Measurements from ENCODE around the gene ENDOU.

ENDOU gene

DNA sequence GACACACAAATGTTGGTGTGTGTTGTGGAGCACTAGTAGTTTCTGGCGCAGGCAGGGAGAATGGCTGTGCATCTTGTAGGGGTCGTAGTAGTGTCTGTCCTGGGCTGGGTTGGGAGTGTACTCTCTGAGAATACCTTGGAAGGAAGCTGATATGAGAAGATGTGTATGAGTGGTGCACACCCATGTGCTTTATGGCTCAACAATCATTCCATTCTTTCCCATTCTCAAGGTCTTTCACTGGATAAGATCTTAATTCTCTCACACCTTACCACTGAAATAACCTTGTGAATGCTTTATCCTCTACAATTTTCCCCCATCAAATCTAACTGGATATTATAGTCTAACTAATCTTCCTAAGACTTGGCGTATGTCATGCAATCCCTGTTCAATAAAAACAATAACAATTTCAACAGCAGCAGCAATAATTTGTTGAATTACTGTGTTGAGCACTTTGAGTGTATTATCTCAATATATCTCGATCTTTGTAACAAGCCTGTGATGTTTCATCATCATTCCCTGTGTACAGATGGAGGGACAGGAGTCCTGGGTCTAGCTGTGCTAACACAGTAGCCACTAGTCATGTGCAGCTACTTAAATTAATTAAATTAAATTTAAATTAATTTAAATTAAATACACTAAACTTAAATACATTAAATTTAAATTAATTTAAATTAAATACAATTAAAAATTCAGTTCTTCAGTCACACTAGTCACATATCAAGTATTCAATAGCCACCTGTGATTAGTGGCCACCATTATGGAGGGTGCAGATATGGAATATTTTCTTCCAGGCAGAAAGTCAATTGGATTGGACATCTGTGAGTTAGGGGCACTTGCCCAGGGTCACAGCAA lies 44.2 kb upstream of the ENDOU start:
- DNase-seq (ENCODE audit: insufficient read length, low spot score) = no peak
- no peak for FAIRE-seq
- TF ChIP-seq PAX5 (IDR thresholded peaks at IDR 0.05; ENCODE audit: insufficient read depth, low read length, severe bottlenecking) (no peak), POLR2A (IDR thresholded peaks at IDR 0.05; ENCODE audit: low read depth, low read length) (no peak), POLR2AphosphoS5 (IDR thresholded peaks at IDR 0.05; ENCODE audit: low read depth, low read length) (no peak), POU2F2 (IDR thresholded peaks at IDR 0.05; ENCODE audit: low read depth, low read length) (no peak), TAF1 (IDR thresholded peaks at IDR 0.05; ENCODE audit: low read depth, low read length) (no peak), SPI1 (IDR thresholded peaks at IDR 0.05; ENCODE audit: low read depth, low read length) (no peak)

DNA sequence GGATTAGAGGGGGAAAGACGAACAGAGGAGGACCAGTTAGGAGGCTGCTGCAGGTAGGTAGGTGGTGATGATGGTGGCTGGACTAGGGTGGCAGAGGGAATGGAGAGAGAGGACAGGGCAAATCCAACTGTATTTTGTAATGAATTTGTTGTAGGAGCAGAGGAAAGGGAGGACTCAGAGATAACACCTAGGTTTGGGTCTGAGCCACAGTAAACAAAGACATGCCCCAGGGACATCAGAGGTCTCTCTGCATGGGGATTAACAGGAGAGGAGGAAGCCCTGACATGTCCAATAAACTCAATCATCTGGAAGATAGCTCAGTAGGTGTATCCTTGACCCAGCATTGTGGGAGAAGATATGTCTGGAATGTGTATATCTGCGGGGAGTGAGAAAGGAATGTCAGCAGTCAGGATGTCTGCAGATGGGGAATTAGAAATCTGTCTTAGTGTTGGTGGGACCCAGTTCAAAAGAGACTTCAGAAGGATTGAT lies 43.1 kb upstream of the ENDOU start:
- FAIRE-seq = no peak
- DNase-seq (ENCODE audit: insufficient read length, low spot score) = no peak
- TF ChIP-seq POU2F2 (IDR thresholded peaks at IDR 0.05; ENCODE audit: low read depth, low read length) (no peak), POLR2A (IDR thresholded peaks at IDR 0.05; ENCODE audit: low read depth, low read length) (no peak)

DNA sequence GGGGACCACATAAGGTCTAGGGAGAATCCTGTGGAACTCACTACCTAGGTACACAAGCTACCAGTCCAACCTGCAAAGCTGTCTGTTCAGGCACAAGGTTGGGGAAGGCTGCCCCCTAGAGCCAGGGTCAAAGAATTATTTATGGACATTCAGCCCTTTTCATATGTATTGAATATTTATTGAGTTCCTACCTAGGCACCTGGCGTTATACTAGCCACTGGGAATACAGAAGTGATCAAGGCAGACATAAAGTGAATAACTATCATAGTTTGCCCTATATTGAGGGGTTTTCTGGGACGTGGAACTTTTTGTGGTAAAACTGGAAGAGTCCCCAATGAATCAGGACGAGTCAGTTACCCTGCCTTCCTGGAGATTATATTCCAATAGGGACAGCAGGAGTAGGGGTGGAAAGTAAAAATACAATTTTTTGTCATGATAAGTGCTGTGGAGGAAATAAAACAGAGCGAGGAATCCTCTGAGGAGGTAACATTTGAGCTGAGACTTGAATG lies 42.0 kb upstream of the ENDOU start:
- DNase-seq (ENCODE audit: insufficient read length, low spot score) = no peak
- TF ChIP-seq SPI1 (IDR thresholded peaks at IDR 0.05; ENCODE audit: low read depth, low read length) = no peak
- TF ChIP-seq POU2F2 (IDR thresholded peaks at IDR 0.05; ENCODE audit: low read depth, low read length) = no peak
- no peak for TF ChIP-seq POLR2A (IDR thresholded peaks at IDR 0.05; ENCODE audit: low read depth, low read length)
- no peak for TF ChIP-seq PAX5 (IDR thresholded peaks at IDR 0.05; ENCODE audit: insufficient read depth, low read length, severe bottlenecking)
- TF ChIP-seq TAF1 (IDR thresholded peaks at IDR 0.05; ENCODE audit: low read depth, low read length) = no peak
- no peak for TF ChIP-seq POLR2AphosphoS5 (IDR thresholded peaks at IDR 0.05; ENCODE audit: low read depth, low read length)
- peak; percentile 81 for FAIRE-seq

DNA sequence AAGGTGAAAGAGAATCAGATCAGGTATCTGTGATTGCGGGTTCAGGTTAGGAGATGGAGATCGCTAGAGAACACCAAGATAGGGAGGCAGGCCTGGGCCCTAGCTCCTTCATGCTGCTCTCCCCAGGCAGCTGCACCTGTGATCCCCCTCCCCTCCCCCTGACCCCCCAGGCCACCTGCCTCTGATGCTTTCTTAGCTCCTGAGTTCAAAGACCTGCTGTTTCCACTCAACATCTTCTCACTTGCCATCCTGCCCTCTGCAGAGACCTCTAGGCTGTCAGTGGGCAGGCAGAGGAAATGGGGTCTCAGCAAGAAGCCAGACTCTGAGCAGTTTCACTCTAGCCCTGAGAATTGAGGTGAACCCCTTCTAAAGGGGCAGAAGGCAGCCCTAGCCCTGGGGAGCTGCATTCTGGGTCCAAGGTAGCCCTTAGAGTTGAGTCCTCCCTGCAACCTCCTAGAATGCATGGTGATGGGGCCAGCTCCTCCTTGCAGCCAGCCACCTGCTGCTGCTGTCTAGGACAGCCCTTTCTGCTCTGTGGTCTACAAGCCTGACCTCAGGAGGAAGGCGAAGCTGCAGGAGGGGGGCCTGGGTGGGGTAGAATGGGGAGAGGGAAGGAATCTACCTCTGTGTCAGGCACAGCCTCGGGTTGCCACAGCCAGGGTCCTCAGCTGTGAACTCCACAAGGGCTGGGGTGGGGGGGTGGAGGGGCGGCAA lies 41.4 kb upstream of the ENDOU start:
- TF ChIP-seq POLR2A (IDR thresholded peaks at IDR 0.05; ENCODE audit: low read depth, low read length) (no peak), POLR2AphosphoS5 (IDR thresholded peaks at IDR 0.05; ENCODE audit: low read depth, low read length) (no peak), SPI1 (IDR thresholded peaks at IDR 0.05; ENCODE audit: low read depth, low read length) (no peak), PAX5 (IDR thresholded peaks at IDR 0.05; ENCODE audit: insufficient read depth, low read length, severe bottlenecking) (no peak), POU2F2 (IDR thresholded peaks at IDR 0.05; ENCODE audit: low read depth, low read length) (no peak), TAF1 (IDR thresholded peaks at IDR 0.05; ENCODE audit: low read depth, low read length) (no peak)
- FAIRE-seq = no peak
- DNase-seq (ENCODE audit: insufficient read length, low spot score) = no peak

DNA sequence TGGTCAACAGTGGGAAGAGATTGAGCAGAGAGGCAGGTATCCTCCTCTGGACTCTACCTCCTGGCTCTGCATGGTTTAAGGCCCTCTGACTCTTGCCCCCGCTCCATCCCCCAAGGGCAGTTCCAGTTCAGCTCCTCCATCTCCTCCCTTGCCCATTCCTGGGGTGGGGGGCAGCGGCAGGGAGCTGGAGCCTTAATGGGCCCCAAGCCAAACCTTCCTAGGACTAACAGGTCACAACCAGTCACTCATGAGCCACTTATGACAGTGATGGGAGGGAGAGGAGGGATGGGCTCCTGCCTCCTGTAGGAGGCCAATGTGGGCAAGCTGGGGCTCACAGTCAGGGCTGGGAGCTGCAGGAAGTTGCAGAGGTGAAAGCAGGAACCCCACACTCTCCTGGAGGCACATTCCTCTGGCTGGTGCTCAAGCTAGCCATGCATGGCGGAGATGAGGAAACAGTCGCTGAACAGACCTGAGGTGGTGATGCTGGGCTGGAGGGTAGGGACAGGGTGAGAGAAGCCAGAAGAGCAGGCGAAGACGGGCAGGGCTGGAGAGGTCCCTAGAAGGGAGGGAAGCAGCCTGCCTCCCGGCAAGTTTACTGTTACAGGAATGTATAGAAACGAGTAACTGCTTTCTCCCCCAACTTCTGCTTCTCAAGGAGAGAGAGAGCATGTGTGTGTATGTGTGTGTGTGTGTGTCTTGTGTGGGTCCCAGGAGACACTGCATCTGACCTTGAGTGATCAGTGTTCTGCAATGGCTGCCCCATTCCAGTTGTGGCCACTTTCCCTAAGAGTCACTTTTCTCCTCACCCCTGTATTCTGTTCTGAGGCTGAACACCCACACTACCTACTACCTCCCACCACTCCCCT lies 38.4 kb upstream of the ENDOU start:
- no peak for TF ChIP-seq TAF1 (IDR thresholded peaks at IDR 0.05; ENCODE audit: low read depth, low read length)
- TF ChIP-seq POLR2A (IDR thresholded peaks at IDR 0.05; ENCODE audit: low read depth, low read length) = no peak
- TF ChIP-seq POU2F2 (IDR thresholded peaks at IDR 0.05; ENCODE audit: low read depth, low read length) = no peak
- TF ChIP-seq POLR2AphosphoS5 (IDR thresholded peaks at IDR 0.05; ENCODE audit: low read depth, low read length) = no peak
- no peak for TF ChIP-seq PAX5 (IDR thresholded peaks at IDR 0.05; ENCODE audit: insufficient read depth, low read length, severe bottlenecking)
- TF ChIP-seq SPI1 (IDR thresholded peaks at IDR 0.05; ENCODE audit: low read depth, low read length) = no peak
- no peak for FAIRE-seq
- DNase-seq (ENCODE audit: insufficient read length, low spot score) = no peak

DNA sequence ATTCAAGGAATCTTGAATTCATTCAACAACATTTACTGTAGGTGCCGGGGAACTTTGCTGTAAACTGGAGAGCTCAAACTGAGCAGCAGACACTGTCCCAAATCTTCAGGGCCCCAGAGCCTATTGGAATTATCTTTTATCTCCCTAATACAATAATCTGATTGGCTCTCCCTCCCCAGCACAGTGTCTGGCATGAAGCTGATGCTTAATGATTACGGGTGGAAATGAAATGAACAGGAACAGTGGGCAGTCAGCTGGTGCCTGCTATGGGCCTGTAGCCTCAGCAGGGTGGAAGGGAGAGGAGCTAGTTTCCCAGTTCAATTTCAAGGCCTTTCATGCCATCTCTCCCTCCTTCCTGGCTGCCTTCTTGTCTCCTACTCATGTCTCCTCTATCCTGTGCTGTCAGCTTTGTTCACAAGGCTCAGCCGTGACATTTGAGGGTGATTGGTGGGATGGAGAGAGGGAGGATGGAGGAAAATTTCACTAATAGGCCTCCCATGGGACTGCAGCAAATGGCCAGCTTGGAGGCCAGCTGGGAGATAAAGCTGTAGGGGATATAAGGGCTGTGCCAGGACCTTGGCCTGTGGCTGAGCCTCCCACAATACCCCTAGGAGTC lies 37.7 kb upstream of the ENDOU start:
- TF ChIP-seq TAF1 (IDR thresholded peaks at IDR 0.05; ENCODE audit: low read depth, low read length) = no peak
- TF ChIP-seq POLR2AphosphoS5 (IDR thresholded peaks at IDR 0.05; ENCODE audit: low read depth, low read length) = no peak
- no peak for TF ChIP-seq POLR2A (IDR thresholded peaks at IDR 0.05; ENCODE audit: low read depth, low read length)
- no peak for TF ChIP-seq POU2F2 (IDR thresholded peaks at IDR 0.05; ENCODE audit: low read depth, low read length)
- no peak for TF ChIP-seq SPI1 (IDR thresholded peaks at IDR 0.05; ENCODE audit: low read depth, low read length)
- no peak for TF ChIP-seq PAX5 (IDR thresholded peaks at IDR 0.05; ENCODE audit: insufficient read depth, low read length, severe bottlenecking)
- no peak for FAIRE-seq
- no peak for DNase-seq (ENCODE audit: insufficient read length, low spot score)

DNA sequence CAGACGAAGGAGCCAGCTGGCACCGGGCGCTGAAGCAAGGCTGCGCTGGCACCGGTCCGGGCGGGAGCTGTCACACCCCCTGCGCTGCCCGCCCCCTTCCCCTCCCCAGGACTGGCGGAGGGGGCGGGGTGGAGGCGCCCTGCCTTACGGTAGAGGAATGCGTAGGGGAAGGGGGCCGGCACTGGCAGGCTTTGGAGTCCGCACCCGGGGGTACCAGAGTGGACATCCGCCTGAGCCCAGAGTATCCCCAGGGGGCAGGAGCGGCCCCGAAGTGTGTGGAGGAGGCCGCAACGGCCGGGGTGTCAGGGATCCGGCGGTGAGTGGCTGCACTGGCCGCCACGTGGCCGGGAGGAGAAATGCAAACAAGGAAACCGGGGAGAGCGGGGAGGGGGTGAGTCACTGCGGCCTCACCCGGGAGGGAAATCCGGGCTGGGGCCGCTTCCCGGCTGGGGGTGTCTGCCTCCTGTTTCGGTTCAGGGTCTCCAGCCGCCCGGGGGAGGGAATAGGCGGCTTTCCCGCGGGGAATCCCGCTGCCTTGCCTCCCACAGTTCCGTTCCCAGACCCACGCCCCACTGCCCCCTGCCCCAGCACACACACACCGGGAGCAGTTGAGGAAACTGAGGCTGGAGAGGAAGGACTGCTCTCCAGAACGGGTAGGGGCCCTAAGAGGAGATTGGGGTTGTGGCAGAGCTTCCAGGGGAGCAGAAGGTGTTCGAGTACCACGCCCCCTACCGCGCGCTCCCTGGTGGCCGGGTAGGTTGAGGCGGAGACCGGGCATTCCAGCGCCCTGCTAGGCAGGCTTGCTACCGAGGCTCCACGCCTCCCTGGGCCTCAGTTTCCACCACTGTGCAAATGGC lies 33.8 kb upstream of the ENDOU start, which contains the start of gene RAPGEF3:
TSS of gene RAPGEF3 (minus strand) at position 47 of the 857 bp plus-strand sequence. CDS start 324 bp downstream, outside the sequence.
- TF ChIP-seq POLR2AphosphoS5 (IDR thresholded peaks at IDR 0.05; ENCODE audit: low read depth, low read length) = no peak
- no peak for TF ChIP-seq TAF1 (IDR thresholded peaks at IDR 0.05; ENCODE audit: low read depth, low read length)
- 0 out of 2 replicates have a peak, but pooled peaks have one; percentile 12 for TF ChIP-seq POU2F2 (IDR thresholded peaks at IDR 0.05; ENCODE audit: low read depth, low read length)
- peak; percentile 82 for FAIRE-seq
- DNase-seq (ENCODE audit: insufficient read length, low spot score) = peak; percentile 85

DNA sequence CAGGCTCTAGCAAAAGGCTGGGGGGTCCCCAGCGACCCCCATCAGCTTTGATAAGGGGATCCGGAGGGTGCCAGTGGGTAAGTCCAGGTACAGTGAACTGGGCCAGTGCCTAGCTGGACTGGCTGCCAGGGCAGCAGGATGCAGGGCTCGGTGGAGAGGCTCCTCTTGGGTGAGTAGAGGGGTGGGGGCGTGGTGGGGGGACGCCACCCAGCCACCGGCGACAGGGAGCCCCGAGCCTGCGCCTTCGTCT lies 33.2 kb upstream of the ENDOU start:
- TF ChIP-seq PAX5 (IDR thresholded peaks at IDR 0.05; ENCODE audit: insufficient read depth, low read length, severe bottlenecking) = no peak
- no peak for TF ChIP-seq SPI1 (IDR thresholded peaks at IDR 0.05; ENCODE audit: low read depth, low read length)
- DNase-seq (ENCODE audit: insufficient read length, low spot score) = no peak
- FAIRE-seq = no peak

All from GM12891 (cell line).